ENCODE data around the gene ADAMTSL3.

The ADAMTSL3 gene

GRCh38 chr15:83911345-83911744 is 257.4 kb downstream of the ADAMTSL3 start:
- Histone ChIP-seq H3K9ac (ENCODE audit: low read length) (no peak overlapping the region), H3K4me3 (ENCODE audit: low read depth, low read length) (no peak overlapping the region), H3K27ac (ENCODE audit: low read depth, low read length) (no peak overlapping the region), H3K9me3 (ENCODE audit: control insufficient read depth, insufficient read depth, low read depth, low read length) (peaks cover 8% of the 10 kb centered on the region; the same call in 1 of the 2 replicates), H3K27me3 (ENCODE audit: control insufficient read depth, insufficient read depth, low read length) (no peaks in the 10 kb centered on the region), H3K4me1 (ENCODE audit: control insufficient read depth, insufficient read depth, low read length) (no peaks in the 10 kb centered on the region), H3K36me3 (ENCODE audit: control insufficient read depth, insufficient read depth, low read length) (no peaks in the 10 kb centered on the region)

GRCh38 chr15:83912343-83912742 is 258.4 kb downstream of the ADAMTSL3 start:
- Histone ChIP-seq H3K27ac (ENCODE audit: low read depth, low read length) (no peak overlapping the region), H3K36me3 (ENCODE audit: control insufficient read depth, insufficient read depth, low read length) (no peaks in the 10 kb centered on the region), H3K4me1 (ENCODE audit: control insufficient read depth, insufficient read depth, low read length) (no peaks in the 10 kb centered on the region), H3K27me3 (ENCODE audit: control insufficient read depth, insufficient read depth, low read length) (no peaks in the 10 kb centered on the region), H3K9me3 (ENCODE audit: control insufficient read depth, insufficient read depth, low read depth, low read length) (peaks cover 8% of the 10 kb centered on the region; the same call in 1 of the 2 replicates), H3K9ac (ENCODE audit: low read length) (no peak overlapping the region), H3K4me3 (ENCODE audit: low read depth, low read length) (no peak overlapping the region)

GRCh38 chr15:83913034-83913632 is 259.2 kb downstream of the ADAMTSL3 start:
- no peak overlapping the region for H3K4me3 ChIP-seq (ENCODE audit: low read depth, low read length)
- H3K4me1 ChIP-seq (ENCODE audit: control insufficient read depth, insufficient read depth, low read length), result peaks cover 3% of the 10 kb centered on the region; the same call in 1 of the 2 replicates
- H3K9me3 ChIP-seq (ENCODE audit: control insufficient read depth, insufficient read depth, low read depth, low read length), result peaks cover 8% of the 10 kb centered on the region; the same call in 1 of the 2 replicates
- H3K9ac ChIP-seq (ENCODE audit: low read length), result no peak overlapping the region
- H3K27me3 ChIP-seq (ENCODE audit: control insufficient read depth, insufficient read depth, low read length), result no peaks in the 10 kb centered on the region
- no peak overlapping the region for H3K27ac ChIP-seq (ENCODE audit: low read depth, low read length)
- H3K36me3 ChIP-seq (ENCODE audit: control insufficient read depth, insufficient read depth, low read length), result no peaks in the 10 kb centered on the region

GRCh38 chr15:83914906-83915305 is 261.0 kb downstream of the ADAMTSL3 start:
- Histone ChIP-seq H3K27me3 (ENCODE audit: control insufficient read depth, insufficient read depth, low read length) (no peaks in the 10 kb centered on the region), H3K27ac (ENCODE audit: low read depth, low read length) (no peak overlapping the region), H3K9me3 (ENCODE audit: control insufficient read depth, insufficient read depth, low read depth, low read length) (no peaks in the 10 kb centered on the region), H3K4me1 (ENCODE audit: control insufficient read depth, insufficient read depth, low read length) (peaks cover 11% of the 10 kb centered on the region; the same call in 1 of the 2 replicates), H3K36me3 (ENCODE audit: control insufficient read depth, insufficient read depth, low read length) (no peaks in the 10 kb centered on the region), H3K4me3 (ENCODE audit: low read depth, low read length) (no peak overlapping the region), H3K9ac (ENCODE audit: low read length) (no peak overlapping the region)

GRCh38 chr15:83917432-83917831 is 263.5 kb downstream of the ADAMTSL3 start:
- no peak overlapping the region for H3K9ac ChIP-seq (ENCODE audit: low read length)
- H3K4me3 ChIP-seq (ENCODE audit: low read depth, low read length), result no peak overlapping the region
- no peaks in the 10 kb centered on the region for H3K27me3 ChIP-seq (ENCODE audit: control insufficient read depth, insufficient read depth, low read length)
- no peaks in the 10 kb centered on the region for H3K36me3 ChIP-seq (ENCODE audit: control insufficient read depth, insufficient read depth, low read length)
- peaks cover 11% of the 10 kb centered on the region; the same call in 1 of the 2 replicates for H3K4me1 ChIP-seq (ENCODE audit: control insufficient read depth, insufficient read depth, low read length)
- no peaks in the 10 kb centered on the region for H3K9me3 ChIP-seq (ENCODE audit: control insufficient read depth, insufficient read depth, low read depth, low read length)
- H3K27ac ChIP-seq (ENCODE audit: low read depth, low read length), result no peak overlapping the region

GRCh38 chr15:83918011-83918410 is 264.1 kb downstream of the ADAMTSL3 start:
- H3K4me1 ChIP-seq (ENCODE audit: control insufficient read depth, insufficient read depth, low read length), result peaks cover 11% of the 10 kb centered on the region; the same call in 1 of the 2 replicates
- no peak overlapping the region for H3K27ac ChIP-seq (ENCODE audit: low read depth, low read length)
- no peak overlapping the region for H3K9ac ChIP-seq (ENCODE audit: low read length)
- H3K27me3 ChIP-seq (ENCODE audit: control insufficient read depth, insufficient read depth, low read length), result no peaks in the 10 kb centered on the region
- no peak overlapping the region for H3K4me3 ChIP-seq (ENCODE audit: low read depth, low read length)
- H3K9me3 ChIP-seq (ENCODE audit: control insufficient read depth, insufficient read depth, low read depth, low read length), result no peaks in the 10 kb centered on the region
- no peaks in the 10 kb centered on the region for H3K36me3 ChIP-seq (ENCODE audit: control insufficient read depth, insufficient read depth, low read length)

- H3K27ac ChIP-seq (ENCODE audit: low read depth, low read length), result no peak overlapping the region
- H3K4me3 ChIP-seq (ENCODE audit: low read depth, low read length), result no peak overlapping the region
- no peak overlapping the region for H3K9ac ChIP-seq (ENCODE audit: low read length)
- H3K36me3 ChIP-seq (ENCODE audit: control insufficient read depth, insufficient read depth, low read length), result no peaks in the 10 kb centered on the region
- no peaks in the 10 kb centered on the region for H3K27me3 ChIP-seq (ENCODE audit: control insufficient read depth, insufficient read depth, low read length)
- H3K4me1 ChIP-seq (ENCODE audit: control insufficient read depth, insufficient read depth, low read length), result peaks cover 11% of the 10 kb centered on the region; the same call in 1 of the 2 replicates
- no peaks in the 10 kb centered on the region for H3K9me3 ChIP-seq (ENCODE audit: control insufficient read depth, insufficient read depth, low read depth, low read length)
Measured at GRCh38 chr15:83919319-83919830, 265.5 kb downstream of the ADAMTSL3 start.

- H3K4me1 ChIP-seq (ENCODE audit: control insufficient read depth, insufficient read depth, low read length), result peaks cover 11% of the 10 kb centered on the region; the same call in 1 of the 2 replicates
- no peaks in the 10 kb centered on the region for H3K36me3 ChIP-seq (ENCODE audit: control insufficient read depth, insufficient read depth, low read length)
- no peaks in the 10 kb centered on the region for H3K9me3 ChIP-seq (ENCODE audit: control insufficient read depth, insufficient read depth, low read depth, low read length)
- H3K27me3 ChIP-seq (ENCODE audit: control insufficient read depth, insufficient read depth, low read length), result no peaks in the 10 kb centered on the region
- no peak overlapping the region for H3K27ac ChIP-seq (ENCODE audit: low read depth, low read length)
- no peak overlapping the region for H3K4me3 ChIP-seq (ENCODE audit: low read depth, low read length)
- H3K9ac ChIP-seq (ENCODE audit: low read length), result no peak overlapping the region
Measured at GRCh38 chr15:83919978-83920510, 266.1 kb downstream of the ADAMTSL3 start.

GRCh38 chr15:83922649-83923294 is 268.8 kb downstream of the ADAMTSL3 start:
- no peak overlapping the region for H3K4me3 ChIP-seq (ENCODE audit: low read depth, low read length)
- no peaks in the 10 kb centered on the region for H3K36me3 ChIP-seq (ENCODE audit: control insufficient read depth, insufficient read depth, low read length)
- no peak overlapping the region for H3K27ac ChIP-seq (ENCODE audit: low read depth, low read length)
- peaks cover 11% of the 10 kb centered on the region; the same call in 1 of the 2 replicates for H3K4me1 ChIP-seq (ENCODE audit: control insufficient read depth, insufficient read depth, low read length)
- no peaks in the 10 kb centered on the region for H3K9me3 ChIP-seq (ENCODE audit: control insufficient read depth, insufficient read depth, low read depth, low read length)
- no peak overlapping the region for H3K9ac ChIP-seq (ENCODE audit: low read length)
- no peaks in the 10 kb centered on the region for H3K27me3 ChIP-seq (ENCODE audit: control insufficient read depth, insufficient read depth, low read length)

- H3K27me3 ChIP-seq (ENCODE audit: control insufficient read depth, insufficient read depth, low read length), result no peaks in the 10 kb centered on the region
- H3K9ac ChIP-seq (ENCODE audit: low read length), result no peak overlapping the region
- H3K4me1 ChIP-seq (ENCODE audit: control insufficient read depth, insufficient read depth, low read length), result no peaks in the 10 kb centered on the region
- H3K36me3 ChIP-seq (ENCODE audit: control insufficient read depth, insufficient read depth, low read length), result no peaks in the 10 kb centered on the region
- H3K27ac ChIP-seq (ENCODE audit: low read depth, low read length), result no peak overlapping the region
- no peaks in the 10 kb centered on the region for H3K9me3 ChIP-seq (ENCODE audit: control insufficient read depth, insufficient read depth, low read depth, low read length)
- H3K4me3 ChIP-seq (ENCODE audit: low read depth, low read length), result no peak overlapping the region
Measured at GRCh38 chr15:83926116-83926515, 272.2 kb downstream of the ADAMTSL3 start.
